ENCODE measurements around the gene NFAM1. TPM values are rescaled to one million over a fixed set of nuclear protein-coding genes. Genes with fewer than 3 reads are reported as not detected.
A peak's percentile ranks its signal among the peaks of the same experiment; 100 is the strongest.

Gene NFAM1
- total RNA-seq, 4 donors from 2014 or later = 0.26 to 1.1 (median 0.64) TPM; not detected in 1

GRCh38 chr22:42364604-42365110 lies 67.5 kb downstream of the NFAM1 start:
- Histone ChIP-seq H3K9me3 (no peaks in the 10 kb centered on the region), H3K4me1 (peaks cover 6 to 7% of the 10 kb centered on the region in 2 donors), H3K27ac (peak overlapping the region; percentile 64 to 74), H3K27me3 (no peaks in the 10 kb centered on the region), H3K4me3 (no peak overlapping the region), H3K36me3 (no peaks in the 10 kb centered on the region)
- DNase-seq = peak in 1 of 2 donors; percentile 54
- intact Hi-C loops (cut with DNase I; ENCODE audit: low total_unique reads) = no loop called here
- TF ChIP-seq POLR2A (IDR thresholded peaks at IDR 0.05) = no peak
- TF ChIP-seq, protein P1, sequence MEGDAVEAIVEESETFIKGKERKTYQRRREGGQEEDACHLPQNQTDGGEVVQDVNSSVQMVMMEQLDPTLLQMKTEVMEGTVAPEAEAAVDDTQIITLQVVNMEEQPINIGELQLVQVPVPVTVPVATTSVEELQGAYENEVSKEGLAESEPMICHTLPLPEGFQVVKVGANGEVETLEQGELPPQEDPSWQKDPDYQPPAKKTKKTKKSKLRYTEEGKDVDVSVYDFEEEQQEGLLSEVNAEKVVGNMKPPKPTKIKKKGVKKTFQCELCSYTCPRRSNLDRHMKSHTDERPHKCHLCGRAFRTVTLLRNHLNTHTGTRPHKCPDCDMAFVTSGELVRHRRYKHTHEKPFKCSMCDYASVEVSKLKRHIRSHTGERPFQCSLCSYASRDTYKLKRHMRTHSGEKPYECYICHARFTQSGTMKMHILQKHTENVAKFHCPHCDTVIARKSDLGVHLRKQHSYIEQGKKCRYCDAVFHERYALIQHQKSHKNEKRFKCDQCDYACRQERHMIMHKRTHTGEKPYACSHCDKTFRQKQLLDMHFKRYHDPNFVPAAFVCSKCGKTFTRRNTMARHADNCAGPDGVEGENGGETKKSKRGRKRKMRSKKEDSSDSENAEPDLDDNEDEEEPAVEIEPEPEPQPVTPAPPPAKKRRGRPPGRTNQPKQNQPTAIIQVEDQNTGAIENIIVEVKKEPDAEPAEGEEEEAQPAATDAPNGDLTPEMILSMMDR (IDR thresholded peaks at IDR 0.05) = no peak

DNA sequence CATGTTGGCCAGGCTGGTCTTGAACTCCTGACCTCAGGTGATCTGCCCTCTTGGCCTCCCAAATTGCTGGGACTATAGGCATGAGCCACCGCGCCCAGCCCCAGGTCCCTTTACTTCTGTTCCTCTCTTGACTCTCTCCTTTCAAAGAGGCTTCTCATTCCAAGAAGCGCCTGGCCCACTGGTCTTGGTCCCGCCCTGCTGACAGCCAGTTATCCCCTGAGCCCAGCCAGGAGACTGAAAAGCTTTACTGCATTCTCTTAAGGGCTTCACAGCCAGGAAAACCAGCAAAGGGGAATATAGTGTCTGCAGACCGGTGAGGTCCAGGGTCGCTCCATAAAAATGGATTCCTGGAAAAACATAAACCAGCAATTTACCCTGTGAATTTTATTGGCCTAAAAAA lies 68.3 kb downstream of the NFAM1 start:
- H3K4me1 ChIP-seq = peaks cover 6 to 7% of the 10 kb centered on the region in 2 donors
- DNase-seq = no peak

DNA sequence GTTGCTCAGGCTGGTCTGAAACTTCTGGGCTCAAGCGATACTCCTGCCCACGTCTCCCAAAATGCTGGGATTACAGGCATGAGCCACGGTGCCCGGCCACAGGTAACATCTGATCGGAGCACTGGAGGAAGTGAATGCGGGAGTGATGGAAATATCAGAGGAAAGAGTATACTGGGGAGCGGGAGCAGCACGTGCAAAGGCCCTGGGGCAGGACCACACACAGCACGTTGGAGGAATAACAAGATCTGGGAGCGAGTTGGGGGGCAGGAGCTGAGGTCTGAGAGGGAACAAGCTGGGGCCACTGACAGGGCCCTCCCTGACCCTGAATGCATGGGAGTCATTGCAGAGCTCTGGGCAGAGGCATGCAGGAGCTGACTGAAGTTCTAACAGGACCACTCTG lies 70.7 kb downstream of the NFAM1 start:
- H3K9me3 ChIP-seq = no peaks in the 10 kb centered on the region
- no peak overlapping the region for H3K4me3 ChIP-seq
- H3K27me3 ChIP-seq = no peaks in the 10 kb centered on the region
- DNase-seq = no peak
- TF ChIP-seq, protein P1 (IDR thresholded peaks at IDR 0.05) = no peak
- no peak for TF ChIP-seq POLR2A (IDR thresholded peaks at IDR 0.05)
- H3K27ac ChIP-seq = no peak overlapping the region
- peaks cover 3 to 6% of the 10 kb centered on the region in 2 donors for H3K4me1 ChIP-seq
- no peaks in the 10 kb centered on the region for H3K36me3 ChIP-seq
- intact Hi-C loops (cut with DNase I; ENCODE audit: low total_unique reads) = no loop called here

More for the DNA sequence above, 68.3 kb downstream of the NFAM1 start:
- intact Hi-C loops (cut with DNase I; ENCODE audit: low total_unique reads) = no loop called here
- H3K36me3 ChIP-seq = no peaks in the 10 kb centered on the region
- no peaks in the 10 kb centered on the region for H3K27me3 ChIP-seq
- TF ChIP-seq POLR2A (IDR thresholded peaks at IDR 0.05) = no peak
- TF ChIP-seq, protein P1 (IDR thresholded peaks at IDR 0.05) = no peak
- no peaks in the 10 kb centered on the region for H3K9me3 ChIP-seq
- no peak overlapping the region for H3K4me3 ChIP-seq
- peak overlapping the region in 1 of 2 donors; percentile 35 for H3K27ac ChIP-seq

GRCh38 chr22:42360348-42360747 lies 71.9 kb downstream of the NFAM1 start:
- peaks cover 2 to 3% of the 10 kb centered on the region in 2 donors for H3K4me1 ChIP-seq
- H3K4me3 ChIP-seq = no peak overlapping the region
- H3K36me3 ChIP-seq = no peaks in the 10 kb centered on the region
- H3K27ac ChIP-seq = no peak overlapping the region
- H3K27me3 ChIP-seq = no peaks in the 10 kb centered on the region
- intact Hi-C loops (cut with DNase I; ENCODE audit: low total_unique reads) = no loop called here
- DNase-seq = no peak
- TF ChIP-seq, protein P1 (IDR thresholded peaks at IDR 0.05) = no peak
- H3K9me3 ChIP-seq = no peaks in the 10 kb centered on the region

GRCh38 chr22:42358643-42359558 lies 73.3 kb downstream of the NFAM1 start:
- Histone ChIP-seq H3K9me3 (no peaks in the 10 kb centered on the region), H3K27me3 (no peaks in the 10 kb centered on the region), H3K36me3 (no peaks in the 10 kb centered on the region), H3K4me1 (no peaks in the 10 kb centered on the region), H3K4me3 (no peak overlapping the region), H3K27ac (no peak overlapping the region)
- TF ChIP-seq POLR2A (IDR thresholded peaks at IDR 0.05) = no peak
- TF ChIP-seq, protein P1 (IDR thresholded peaks at IDR 0.05) = no peak
- DNase-seq = no peak
- intact Hi-C loops (cut with DNase I; ENCODE audit: low total_unique reads) = no loop called here

Measured in uterus (tissue), 4 donors.